ENCODE results near the gene PCNX2. TPM values are rescaled to one million over a fixed set of nuclear protein-coding genes. Genes with fewer than 3 reads are reported as not detected.
A peak's percentile ranks its signal among the peaks of the same experiment; 100 is the strongest.

PCNX2 gene
- total RNA-seq, 4 donors from 2014 or later, result 4.3 to 19.5 (median 9.0) TPM

- peak within 1 kb of the TSS; percentile 85 to 89 (median 88) for H3K27ac ChIP-seq
- WGBS, 2 donors, result 1% methylated on average over 20 to 25 of the region's 56 CpGs
- peak; percentile 52 for DNase-seq
- peak within 1 kb of the TSS; percentile 62 to 91 (median 78) for H3K4me3 ChIP-seq
- H3K36me3 ChIP-seq, result peaks cover 0 to under 1% (median 0%) of the 10 kb centered on the region in 3 donors
- H3K4me1 ChIP-seq, result peaks cover 12 to 33% (median 18%) of the 10 kb centered on the region in 3 donors
- intact Hi-C loops (cut with DNase I), result loop anchor here (10.0 kb wide), 1 partner anchor 316 kb away; the partner anchor contains the start of gene SIPA1L2
- H3K9me3 ChIP-seq, result no peaks in the 10 kb centered on the region
- TF ChIP-seq POLR2A (IDR thresholded peaks at IDR 0.05), result peak in 2 of 4 donors; percentile 9 to 43
- TF ChIP-seq, protein P1, sequence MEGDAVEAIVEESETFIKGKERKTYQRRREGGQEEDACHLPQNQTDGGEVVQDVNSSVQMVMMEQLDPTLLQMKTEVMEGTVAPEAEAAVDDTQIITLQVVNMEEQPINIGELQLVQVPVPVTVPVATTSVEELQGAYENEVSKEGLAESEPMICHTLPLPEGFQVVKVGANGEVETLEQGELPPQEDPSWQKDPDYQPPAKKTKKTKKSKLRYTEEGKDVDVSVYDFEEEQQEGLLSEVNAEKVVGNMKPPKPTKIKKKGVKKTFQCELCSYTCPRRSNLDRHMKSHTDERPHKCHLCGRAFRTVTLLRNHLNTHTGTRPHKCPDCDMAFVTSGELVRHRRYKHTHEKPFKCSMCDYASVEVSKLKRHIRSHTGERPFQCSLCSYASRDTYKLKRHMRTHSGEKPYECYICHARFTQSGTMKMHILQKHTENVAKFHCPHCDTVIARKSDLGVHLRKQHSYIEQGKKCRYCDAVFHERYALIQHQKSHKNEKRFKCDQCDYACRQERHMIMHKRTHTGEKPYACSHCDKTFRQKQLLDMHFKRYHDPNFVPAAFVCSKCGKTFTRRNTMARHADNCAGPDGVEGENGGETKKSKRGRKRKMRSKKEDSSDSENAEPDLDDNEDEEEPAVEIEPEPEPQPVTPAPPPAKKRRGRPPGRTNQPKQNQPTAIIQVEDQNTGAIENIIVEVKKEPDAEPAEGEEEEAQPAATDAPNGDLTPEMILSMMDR (IDR thresholded peaks at IDR 0.05), result peak in 3 of 6 experiments; percentile 20 to 23 (median 21)
- H3K27me3 ChIP-seq, result peaks cover 0 to 3% (median 0%) of the 10 kb centered on the region in 4 donors
Observed at GRCh38 chr1:232950197-232951176, 345.0 kb downstream of the PCNX2 start, which contains the start of gene NTPCR. TSS of gene NTPCR (plus strand) at chr1:232950611. CDS start at chr1:232950711, 100 bp downstream.

DNA sequence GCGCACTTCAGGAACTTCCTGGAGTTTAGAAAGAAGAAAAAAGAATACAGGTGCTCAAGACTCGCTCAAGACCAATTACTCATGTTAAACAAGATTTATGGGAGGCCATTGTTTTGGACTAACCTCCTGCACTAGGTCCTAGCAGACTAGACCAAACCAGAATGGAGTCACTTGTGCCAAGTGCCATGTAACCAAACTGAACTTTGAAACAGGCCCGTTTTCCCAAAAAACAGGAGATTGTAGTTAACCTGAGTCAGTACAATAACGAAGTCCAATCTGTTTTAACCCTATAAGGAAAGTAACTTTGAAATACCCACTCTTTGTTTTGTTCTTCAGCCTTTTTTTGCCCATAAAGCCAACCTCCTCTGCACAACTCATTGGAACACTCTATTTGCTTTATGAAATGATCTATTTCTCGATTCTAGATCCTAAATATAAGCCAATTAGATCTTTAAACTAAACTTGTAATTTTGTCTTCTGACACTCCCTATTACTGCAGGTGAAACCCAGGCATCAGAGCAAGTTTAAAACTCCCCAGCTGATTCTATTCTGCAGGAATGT lies 345.8 kb downstream of the PCNX2 start:
- intact Hi-C loops (cut with DNase I), result loop anchor here (10.0 kb wide), 1 partner anchor 315 kb away; the partner anchor contains the start of gene SIPA1L2
- WGBS, 2 donors, result 76 to 88% methylated on average over 5 of the region's 5 CpGs
- no peaks in the 10 kb centered on the region for H3K9me3 ChIP-seq

GRCh38 chr1:232944347-232944746 lies 351.2 kb downstream of the PCNX2 start:
- H3K27ac ChIP-seq, result no peak overlapping the region
- DNase-seq, result no peak
- H3K4me3 ChIP-seq, result no peak overlapping the region
- no peaks in the 10 kb centered on the region for H3K4me1 ChIP-seq
- no peak for TF ChIP-seq POLR2A (IDR thresholded peaks at IDR 0.05)
- TF ChIP-seq, protein P1 (IDR thresholded peaks at IDR 0.05), result no peak
- no peaks in the 10 kb centered on the region for H3K36me3 ChIP-seq
- peaks cover 0 to 12% (median 0%) of the 10 kb centered on the region in 4 donors for H3K27me3 ChIP-seq
- 71 to 74% methylated on average over 5 of the region's 5 CpGs for WGBS, 2 donors
- H3K9me3 ChIP-seq, result no peaks in the 10 kb centered on the region
- intact Hi-C loops (cut with DNase I), result no loop called here

More for the DNA sequence above, 345.8 kb downstream of the PCNX2 start:
- Histone ChIP-seq H3K4me3 (peak overlapping the region; percentile 62 to 91 (median 78)), H3K27me3 (peaks cover 0 to 3% (median 0%) of the 10 kb centered on the region in 4 donors), H3K4me1 (peaks cover 12 to 33% (median 18%) of the 10 kb centered on the region in 3 donors), H3K27ac (peak overlapping the region; percentile 85 to 89 (median 88)), H3K36me3 (no peaks in the 10 kb centered on the region)
- no peak for TF ChIP-seq POLR2A (IDR thresholded peaks at IDR 0.05)
- TF ChIP-seq, protein P1 (IDR thresholded peaks at IDR 0.05), result no peak
- no peak for DNase-seq

- H3K27ac ChIP-seq, result no peak overlapping the region
- no peaks in the 10 kb centered on the region for H3K9me3 ChIP-seq
- H3K36me3 ChIP-seq, result no peaks in the 10 kb centered on the region
- no peak overlapping the region for H3K4me3 ChIP-seq
- TF ChIP-seq POLR2A (IDR thresholded peaks at IDR 0.05), result no peak
- TF ChIP-seq, protein P1 (IDR thresholded peaks at IDR 0.05), result no peak
- H3K4me1 ChIP-seq, result no peaks in the 10 kb centered on the region
- DNase-seq, result no peak
- intact Hi-C loops (cut with DNase I), result no loop called here
- peaks cover 0 to 12% (median 0%) of the 10 kb centered on the region in 4 donors for H3K27me3 ChIP-seq
- 35 to 50% methylated on average over 9 of the region's 9 CpGs for WGBS, 2 donors
Observed at GRCh38 chr1:232943679-232944252, 351.8 kb downstream of the PCNX2 start.

Measured in esophagus squamous epithelium (tissue), 5 donors.